ENCODE measurements around the gene THEM4.

The THEM4 gene

DNA sequence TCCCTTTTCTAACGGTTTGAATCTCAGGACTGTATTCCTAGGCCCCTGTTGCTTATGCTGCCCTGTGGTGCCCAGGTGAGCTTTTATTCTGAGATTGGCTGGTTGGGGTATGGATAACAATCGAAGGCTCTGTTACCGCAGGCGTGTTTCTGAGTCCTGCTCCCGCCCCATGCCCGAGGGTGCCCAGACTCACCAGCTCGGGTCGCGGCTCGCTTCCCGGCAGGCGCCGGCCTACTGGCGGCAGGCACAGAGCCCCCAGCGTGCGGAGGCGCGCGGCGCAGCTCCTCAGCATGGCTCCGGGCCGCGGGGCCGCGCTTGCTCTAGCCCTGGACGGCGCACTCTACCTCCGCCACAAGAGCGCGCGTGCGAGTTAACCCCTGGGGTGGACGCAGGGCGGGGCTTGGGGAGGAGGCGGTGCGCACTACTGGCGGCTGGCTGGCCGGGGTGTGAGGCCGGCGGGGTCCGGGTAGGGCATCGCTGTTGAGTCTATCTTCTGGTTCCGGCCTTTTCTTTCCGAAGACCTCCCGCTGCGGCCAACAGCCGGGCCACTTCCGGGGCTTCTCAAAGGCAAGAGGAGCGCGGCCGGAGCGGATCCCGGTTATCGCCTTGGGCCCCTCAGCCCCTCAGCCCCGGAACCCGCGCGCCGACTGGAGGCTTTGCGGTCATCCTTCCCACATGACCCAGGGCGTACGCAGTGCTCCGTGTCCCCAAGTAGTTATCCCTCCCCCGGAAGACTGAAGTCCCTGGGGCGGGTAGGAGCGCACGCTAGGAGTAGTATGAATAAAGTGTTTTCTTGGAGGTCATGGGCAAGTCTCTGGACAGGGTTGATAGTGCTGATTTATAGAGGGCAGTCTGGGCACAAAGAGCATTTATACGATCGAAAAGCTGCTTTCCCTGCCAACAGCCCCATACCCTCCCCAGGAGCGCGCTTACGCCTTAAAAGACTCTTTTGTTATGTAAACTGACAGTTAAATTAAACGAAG lies at the start of gene THEM4:
Gene THEM4 (minus strand): TSS at position 345 of the 983 bp plus-strand sequence. CDS start 53 bp downstream, at position 292.
- in situ Hi-C loops (cut with HindIII; ENCODE audit: low pct_unique_long_range_greater_than_20kb, low sequenced_read_pairs), result no loop called here
- DNase-seq (ENCODE audit: low read depth in 1 of 2, low spot score in 1 of 2), result peak; percentile 98
- TF ChIP-seq JUND (IDR thresholded peaks at IDR 0.05; ENCODE audit: low read depth), result no peak

DNA sequence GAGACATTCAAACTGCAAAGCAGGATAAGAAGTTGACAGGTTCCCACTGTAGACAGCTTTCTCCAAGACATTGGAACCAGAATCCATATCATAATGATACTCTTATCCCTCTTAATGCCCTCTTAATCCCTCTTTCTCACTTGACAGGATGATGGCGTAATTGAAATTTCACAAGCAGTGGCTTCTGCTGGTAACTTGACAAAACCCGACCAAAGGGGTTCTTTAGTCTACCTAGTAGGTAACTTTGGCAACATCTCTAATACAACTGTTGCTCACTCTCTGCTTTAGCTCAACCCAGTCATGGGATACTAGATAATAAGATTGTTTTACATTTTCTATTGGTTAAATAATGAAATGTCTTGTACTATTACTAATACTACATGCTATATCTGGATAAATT lies 49.6 kb upstream of the THEM4 start:
- no peak for DNase-seq (ENCODE audit: low read depth in 1 of 2, low spot score in 1 of 2)
- no peak for TF ChIP-seq JUND (IDR thresholded peaks at IDR 0.05; ENCODE audit: low read depth)
- in situ Hi-C loops (cut with HindIII; ENCODE audit: low pct_unique_long_range_greater_than_20kb, low sequenced_read_pairs), result no loop called here

DNA sequence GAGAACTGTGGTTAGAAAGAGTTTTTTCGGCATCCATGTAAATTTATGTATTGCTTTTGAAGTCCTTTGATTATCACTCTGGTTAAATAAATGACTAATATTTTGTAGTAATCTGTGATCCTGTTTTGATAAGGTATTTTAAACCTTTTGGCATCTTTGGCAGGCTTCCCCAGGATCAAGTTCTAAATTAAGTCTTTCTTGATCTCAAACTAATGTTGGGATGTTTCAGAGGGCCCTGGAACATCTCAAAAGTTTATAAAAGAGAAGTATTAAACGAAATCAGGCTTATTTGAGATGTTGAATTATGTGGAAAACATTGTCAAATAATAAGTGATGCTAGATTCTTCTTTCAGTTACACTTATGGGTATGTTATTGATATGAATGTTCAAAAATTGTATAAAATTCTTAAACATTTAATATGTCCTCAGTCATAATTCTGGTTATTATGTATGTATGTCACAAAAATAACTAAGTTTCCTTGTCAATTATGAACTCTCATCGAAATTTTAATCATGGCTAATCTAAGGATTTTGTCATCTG lies 47.7 kb upstream of the THEM4 start:
- DNase-seq (ENCODE audit: low read depth in 1 of 2, low spot score in 1 of 2), result no peak
- in situ Hi-C loops (cut with HindIII; ENCODE audit: low pct_unique_long_range_greater_than_20kb, low sequenced_read_pairs), result no loop called here
- no peak for TF ChIP-seq JUND (IDR thresholded peaks at IDR 0.05; ENCODE audit: low read depth)

- no peak for TF ChIP-seq JUND (IDR thresholded peaks at IDR 0.05; ENCODE audit: low read depth)
- DNase-seq (ENCODE audit: low read depth in 1 of 2, low spot score in 1 of 2), result no peak
- in situ Hi-C loops (cut with HindIII; ENCODE audit: low pct_unique_long_range_greater_than_20kb, low sequenced_read_pairs), result no loop called here
Measured at GRCh38 chr1:151953409-151954094, 44.2 kb upstream of the THEM4 start.

DNA sequence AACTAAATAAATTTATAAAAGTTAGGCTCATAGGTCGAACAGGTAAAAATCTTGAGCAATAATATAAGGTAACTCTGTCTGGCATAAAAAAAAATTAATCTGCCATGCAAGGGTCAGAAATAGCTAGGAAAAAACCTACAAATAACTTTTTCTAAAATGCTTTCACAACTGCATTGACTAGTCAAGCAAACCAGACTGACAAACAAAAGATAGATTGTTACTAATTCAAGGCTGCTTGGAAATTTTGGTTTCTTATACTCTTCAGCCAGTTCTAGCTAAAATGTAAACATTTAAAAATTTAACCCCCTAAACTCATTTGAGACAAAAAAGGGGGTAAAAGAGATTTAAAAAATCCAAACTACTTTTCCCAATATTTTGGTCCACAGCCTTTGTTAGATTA lies 43.5 kb upstream of the THEM4 start:
- in situ Hi-C loops (cut with HindIII; ENCODE audit: low pct_unique_long_range_greater_than_20kb, low sequenced_read_pairs), result no loop called here
- DNase-seq (ENCODE audit: low read depth in 1 of 2, low spot score in 1 of 2), result no peak
- no peak for TF ChIP-seq JUND (IDR thresholded peaks at IDR 0.05; ENCODE audit: low read depth)

GRCh38 chr1:151949371-151950193 lies 40.3 kb upstream of the THEM4 start:
- TF ChIP-seq JUND (IDR thresholded peaks at IDR 0.05; ENCODE audit: low read depth), result no peak
- DNase-seq (ENCODE audit: low read depth in 1 of 2, low spot score in 1 of 2), result no peak
- in situ Hi-C loops (cut with HindIII; ENCODE audit: low pct_unique_long_range_greater_than_20kb, low sequenced_read_pairs), result no loop called here

DNA sequence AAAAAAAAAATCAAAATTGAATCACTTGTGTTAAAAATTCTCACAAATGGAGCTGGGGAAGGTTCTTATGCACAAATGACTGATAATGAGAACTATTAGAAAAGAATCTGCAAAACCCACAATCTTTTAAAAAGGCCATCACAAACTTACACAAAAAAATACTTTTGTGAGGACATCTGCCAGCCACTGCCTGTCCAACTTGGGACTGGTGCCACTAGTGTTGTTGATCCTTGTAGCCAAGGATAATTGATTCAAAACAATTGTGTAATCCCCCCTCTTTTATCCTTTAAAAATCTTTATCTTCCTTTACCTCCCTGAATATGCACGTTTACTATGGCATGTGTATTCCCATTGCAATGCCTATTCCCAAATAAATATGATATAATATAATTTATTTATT lies 39.2 kb upstream of the THEM4 start:
- in situ Hi-C loops (cut with HindIII; ENCODE audit: low pct_unique_long_range_greater_than_20kb, low sequenced_read_pairs), result no loop called here
- no peak for DNase-seq (ENCODE audit: low read depth in 1 of 2, low spot score in 1 of 2)
- no peak for TF ChIP-seq JUND (IDR thresholded peaks at IDR 0.05; ENCODE audit: low read depth)

- no peak for DNase-seq (ENCODE audit: low read depth in 1 of 2, low spot score in 1 of 2)
- in situ Hi-C loops (cut with HindIII; ENCODE audit: low pct_unique_long_range_greater_than_20kb, low sequenced_read_pairs), result no loop called here
Measured at GRCh38 chr1:151947140-151947539, 37.8 kb upstream of the THEM4 start.

DNA sequence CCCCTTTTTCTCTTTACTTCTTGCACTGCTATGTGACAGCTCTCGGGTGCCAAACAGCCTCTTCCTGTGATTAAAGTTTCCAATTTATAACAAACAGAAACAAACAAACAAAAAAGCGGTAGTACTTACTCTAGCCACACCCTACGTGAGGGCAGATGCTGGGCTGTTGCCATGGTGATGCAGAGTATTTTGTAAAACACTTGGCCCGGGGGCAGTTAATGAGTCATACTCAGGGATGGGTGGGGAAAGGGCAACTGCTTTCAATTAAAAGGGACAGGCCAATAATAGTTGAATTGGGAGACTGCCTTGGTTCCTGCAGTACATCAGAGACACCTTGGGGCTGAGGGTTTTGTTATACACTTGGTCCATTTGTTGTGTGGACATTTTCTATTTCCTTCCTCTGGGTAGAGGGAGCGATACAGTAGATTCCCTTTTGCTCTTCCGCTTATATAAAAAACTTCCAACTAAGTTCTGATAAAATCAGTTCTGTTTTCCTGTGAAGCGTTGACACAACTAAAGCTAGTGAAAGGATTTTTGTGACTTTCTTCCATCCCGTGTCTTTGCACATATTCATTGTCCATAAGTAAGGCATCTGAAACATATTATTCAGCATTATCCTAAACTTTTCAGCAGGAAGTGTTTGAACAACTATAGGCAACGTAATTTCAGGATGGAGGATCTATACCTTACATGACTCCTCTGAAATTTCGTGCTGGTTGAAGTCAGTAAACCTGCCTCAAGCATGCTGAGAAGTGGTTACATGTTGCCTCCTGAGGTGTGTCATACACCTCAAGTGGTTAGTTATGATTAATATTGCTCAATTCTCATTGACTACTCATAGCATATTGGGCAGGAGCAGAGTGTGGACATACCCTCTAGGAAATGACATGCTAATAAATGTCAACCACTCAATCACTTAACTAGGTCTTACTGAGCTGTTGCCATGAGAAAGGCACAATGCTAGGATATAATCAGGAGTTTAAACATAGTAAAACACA lies 36.7 kb upstream of the THEM4 start:
- peak in 1 of 2 experiments; percentile 88 for DNase-seq (ENCODE audit: low read depth in 1 of 2, low spot score in 1 of 2)
- TF ChIP-seq JUND (IDR thresholded peaks at IDR 0.05; ENCODE audit: low read depth), result peak; percentile 77; the same call in 1 of the 2 replicates
- in situ Hi-C loops (cut with HindIII; ENCODE audit: low pct_unique_long_range_greater_than_20kb, low sequenced_read_pairs), result no loop called here

More at GRCh38 chr1:151947140-151947539, 37.8 kb upstream of the THEM4 start:
- TF ChIP-seq JUND (IDR thresholded peaks at IDR 0.05; ENCODE audit: low read depth), result no peak

DNA sequence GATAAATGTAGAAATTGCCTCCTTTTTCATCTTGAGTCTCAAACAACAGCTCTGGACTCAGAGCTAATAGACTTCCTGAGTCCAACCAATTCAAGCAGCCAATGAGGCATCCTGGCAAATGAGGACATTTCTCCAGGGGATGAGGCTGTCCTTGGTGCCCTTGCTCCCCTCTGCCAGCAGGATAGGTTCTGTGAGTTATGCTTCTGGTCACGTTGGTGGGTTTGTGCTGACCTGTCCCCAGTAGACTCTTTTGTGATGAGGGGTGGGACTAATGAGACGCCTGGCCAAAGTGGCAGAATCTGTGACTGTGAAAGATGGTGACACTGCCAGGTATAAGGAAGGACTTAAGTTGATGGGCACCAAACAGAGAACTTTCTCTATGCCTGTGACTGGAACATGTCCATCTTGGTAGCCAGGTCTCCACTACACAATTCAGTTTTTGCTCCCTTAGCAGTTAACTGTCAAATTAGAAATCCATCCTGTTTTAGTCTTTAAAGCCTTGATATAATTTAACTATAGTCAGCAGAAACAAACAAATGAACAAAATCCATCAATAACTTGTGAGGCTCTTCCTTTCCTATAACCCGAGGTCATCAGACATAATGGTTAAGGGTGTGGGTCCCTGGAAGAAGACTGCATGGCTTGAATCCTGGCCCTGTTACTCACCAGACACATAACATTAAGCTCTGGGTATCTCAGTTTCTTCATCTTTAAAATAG lies 35.7 kb upstream of the THEM4 start:
- no peak for DNase-seq (ENCODE audit: low read depth in 1 of 2, low spot score in 1 of 2)
- in situ Hi-C loops (cut with HindIII; ENCODE audit: low pct_unique_long_range_greater_than_20kb, low sequenced_read_pairs), result no loop called here
- no peak for TF ChIP-seq JUND (IDR thresholded peaks at IDR 0.05; ENCODE audit: low read depth)

All from T47D (cell line).